Muscle layer of duodenum (tissue), 2 donors: Measurements from ENCODE around the gene GPR150.

Experiments used
- H3K27ac ChIP-seq: one replicate; pipeline ENCODE4 v1.7.0; 2013; ENCODE audit warnings: mild to moderate bottlenecking, low read length
- H3K27me3 ChIP-seq: one replicate; pipeline ENCODE4 v1.7.0; 2013; ENCODE audit warnings: low read depth, mild to moderate bottlenecking, control low read depth, low read length
- H3K36me3 ChIP-seq, 2 donors: one replicate each; pipeline ENCODE4 v1.7.0; 2013; ENCODE audit warnings: low read length in 2 of 2, control low read depth in 1 of 2, mild to moderate bottlenecking in 1 of 2; ENCODE audit not compliant: insufficient read depth in 2 of 2, control insufficient read depth in 1 of 2
- H3K4me1 ChIP-seq, 2 donors: one replicate each; pipeline ENCODE4 v1.7.0; 2013; ENCODE audit warnings: low read length in 2 of 2, mild to moderate bottlenecking in 2 of 2, control low read depth in 1 of 2, moderate library complexity in 1 of 2; ENCODE audit not compliant: insufficient read depth in 2 of 2, control insufficient read depth in 1 of 2
- H3K4me3 ChIP-seq, 2 donors: one replicate each; pipeline ENCODE4 v1.7.0; 2013; ENCODE audit warnings: low read length in 2 of 2, low read depth in 1 of 2, mild to moderate bottlenecking in 1 of 2
- H3K9me3 ChIP-seq, 2 donors: one replicate each; pipeline ENCODE4 v1.7.0; 2013; ENCODE audit warnings: low read length in 2 of 2, control low read depth in 1 of 2, mild to moderate bottlenecking in 1 of 2; ENCODE audit not compliant: control insufficient read depth in 1 of 2
- donor health status: healthy.

GPR150 gene

GRCh38 chr5:95609711-95610110 lies 10.2 kb upstream of the GPR150 start:
- no peaks in the 10 kb centered on the region for H3K27me3 ChIP-seq
- H3K27ac ChIP-seq = no peak overlapping the region
- H3K9me3 ChIP-seq = peaks cover 0 to 13% of the 10 kb centered on the region in 2 donors
- H3K4me3 ChIP-seq = no peak overlapping the region
- H3K36me3 ChIP-seq = no peaks in the 10 kb centered on the region
- no peaks in the 10 kb centered on the region for H3K4me1 ChIP-seq

- H3K36me3 ChIP-seq = no peaks in the 10 kb centered on the region
- H3K27ac ChIP-seq = no peak overlapping the region
- peaks cover 0 to 13% of the 10 kb centered on the region in 2 donors for H3K9me3 ChIP-seq
- no peak overlapping the region for H3K4me3 ChIP-seq
- no peaks in the 10 kb centered on the region for H3K4me1 ChIP-seq
- no peaks in the 10 kb centered on the region for H3K27me3 ChIP-seq
Observed at GRCh38 chr5:95610546-95610945, 9.3 kb upstream of the GPR150 start.

- Histone ChIP-seq H3K27me3 (no peaks in the 10 kb centered on the region), H3K9me3 (peaks cover 0 to 13% of the 10 kb centered on the region in 2 donors), H3K36me3 (no peaks in the 10 kb centered on the region), H3K4me3 (no peak overlapping the region), H3K27ac (no peak overlapping the region), H3K4me1 (no peaks in the 10 kb centered on the region)
Observed at GRCh38 chr5:95611396-95611795, 8.5 kb upstream of the GPR150 start.

- no peaks in the 10 kb centered on the region for H3K36me3 ChIP-seq
- H3K4me1 ChIP-seq = no peaks in the 10 kb centered on the region
- no peak overlapping the region for H3K27ac ChIP-seq
- peaks cover 0 to 13% of the 10 kb centered on the region in 2 donors for H3K9me3 ChIP-seq
- H3K4me3 ChIP-seq = no peak overlapping the region
- H3K27me3 ChIP-seq = no peaks in the 10 kb centered on the region
Observed at GRCh38 chr5:95613514-95613913, 6.4 kb upstream of the GPR150 start.

GRCh38 chr5:95615164-95615467 lies 4.8 kb upstream of the GPR150 start:
- Histone ChIP-seq H3K4me1 (peaks cover 4 to 8% of the 10 kb centered on the region in 2 donors), H3K27me3 (peaks cover 4% of the 10 kb centered on the region), H3K9me3 (peaks cover 0 to 13% of the 10 kb centered on the region in 2 donors), H3K27ac (no peak overlapping the region), H3K4me3 (no peak overlapping the region), H3K36me3 (no peaks in the 10 kb centered on the region)

GRCh38 chr5:95617057-95617456 lies 2.8 kb upstream of the GPR150 start:
- Histone ChIP-seq H3K27me3 (peaks cover 4% of the 10 kb centered on the region), H3K27ac (no peak overlapping the region), H3K4me3 (no peak overlapping the region), H3K4me1 (peaks cover 4 to 8% of the 10 kb centered on the region in 2 donors), H3K36me3 (no peaks in the 10 kb centered on the region), H3K9me3 (peaks cover 0 to 13% of the 10 kb centered on the region in 2 donors)

GRCh38 chr5:95619096-95619495 lies 791 bp upstream of the GPR150 start:
- H3K36me3 ChIP-seq = no peaks in the 10 kb centered on the region
- H3K27ac ChIP-seq = no peak overlapping the region
- peaks cover 4% of the 10 kb centered on the region for H3K27me3 ChIP-seq
- H3K4me3 ChIP-seq = no peak overlapping the region
- no peaks in the 10 kb centered on the region for H3K9me3 ChIP-seq
- H3K4me1 ChIP-seq = peaks cover 4 to 8% of the 10 kb centered on the region in 2 donors

GRCh38 chr5:95619514-95620029 lies 315 bp upstream of the GPR150 start:
- H3K9me3 ChIP-seq = no peaks in the 10 kb centered on the region
- peak overlapping the region; percentile 65 to 73 for H3K4me3 ChIP-seq
- peaks cover 4% of the 10 kb centered on the region for H3K27me3 ChIP-seq
- H3K27ac ChIP-seq = no peak overlapping the region
- peaks cover 4 to 8% of the 10 kb centered on the region in 2 donors for H3K4me1 ChIP-seq
- no peaks in the 10 kb centered on the region for H3K36me3 ChIP-seq

GRCh38 chr5:95620870-95621838 lies 1.3 kb downstream of the GPR150 start:
- no peaks in the 10 kb centered on the region for H3K9me3 ChIP-seq
- no peak overlapping the region for H3K27ac ChIP-seq
- H3K4me1 ChIP-seq = peaks cover 4 to 8% of the 10 kb centered on the region in 2 donors
- H3K4me3 ChIP-seq = peak overlapping the region; percentile 30 to 73
- no peaks in the 10 kb centered on the region for H3K36me3 ChIP-seq
- peaks cover 4% of the 10 kb centered on the region for H3K27me3 ChIP-seq

GRCh38 chr5:95621839-95622629 lies 2.1 kb downstream of the GPR150 start:
- peaks cover 4% of the 10 kb centered on the region for H3K27me3 ChIP-seq
- no peaks in the 10 kb centered on the region for H3K9me3 ChIP-seq
- no peak overlapping the region for H3K27ac ChIP-seq
- H3K36me3 ChIP-seq = no peaks in the 10 kb centered on the region
- H3K4me3 ChIP-seq = peak overlapping the region; percentile 30 to 73
- peaks cover 4 to 8% of the 10 kb centered on the region in 2 donors for H3K4me1 ChIP-seq

- peaks cover 4% of the 10 kb centered on the region for H3K27me3 ChIP-seq
- no peak overlapping the region for H3K4me3 ChIP-seq
- H3K27ac ChIP-seq = no peak overlapping the region
- no peaks in the 10 kb centered on the region for H3K36me3 ChIP-seq
- H3K9me3 ChIP-seq = no peaks in the 10 kb centered on the region
- H3K4me1 ChIP-seq = peaks cover 4 to 8% of the 10 kb centered on the region in 2 donors
Observed at GRCh38 chr5:95623706-95624105, 3.8 kb downstream of the GPR150 start.
